Fibroblast of mammary gland (primary cell): Measurements from ENCODE around the gene TPT1.
"Not testable (repeated sequence)": the region's sequence is repeated elsewhere in the genome, so short reads cannot be mapped to it uniquely, and the experiment has no call there.

Experiments
- DNase-seq: peaks from one replicate; pipeline ENCODE4 v3.0.0-alpha.2; 2010; ENCODE audit warnings: low read depth
- H3K4me3 ChIP-seq: 2 replicates; pipeline ENCODE4 v1.5.1; 2011; ENCODE audit warnings: low read depth, mild to moderate bottlenecking, low read length, moderate library complexity; ENCODE audit not compliant: control insufficient read depth
- CTCF ChIP-seq: conservative IDR thresholded peaks from 2 replicates; pipeline ENCODE4 v1.5.1; 2011; ENCODE audit warnings: low read depth, low read length, inconsistent platforms; ENCODE audit not compliant: control insufficient read depth, insufficient read depth

TPT1 gene

GRCh38 chr13:45301263-45301662 lies 39.7 kb downstream of the TPT1 start:
- no peak overlapping the region for H3K4me3 ChIP-seq
- no peak for TF ChIP-seq CTCF
- DNase-seq: no peak

GRCh38 chr13:45300190-45300985 lies 40.6 kb downstream of the TPT1 start:
- no peak for DNase-seq
- no peak overlapping the region for H3K4me3 ChIP-seq
- TF ChIP-seq CTCF: no peak

GRCh38 chr13:45299194-45299593 lies 41.8 kb downstream of the TPT1 start:
- no peak for TF ChIP-seq CTCF
- H3K4me3 ChIP-seq: no peak overlapping the region
- DNase-seq: peak; percentile 69

GRCh38 chr13:45298550-45298949 lies 42.4 kb downstream of the TPT1 start:
- H3K4me3 ChIP-seq, DNase-seq: not testable (repeated sequence)

- no peak for TF ChIP-seq CTCF
- no peak for DNase-seq
- H3K4me3 ChIP-seq: no peak overlapping the region
Observed at GRCh38 chr13:45298206-45298505, 42.8 kb downstream of the TPT1 start.

- TF ChIP-seq CTCF: no peak
- no peak for DNase-seq
- no peak overlapping the region for H3K4me3 ChIP-seq
Observed at GRCh38 chr13:45297456-45298205, 43.4 kb downstream of the TPT1 start.

- H3K4me3 ChIP-seq: no peak overlapping the region
- DNase-seq: no peak
- no peak for TF ChIP-seq CTCF
Observed at GRCh38 chr13:45296259-45296658, 44.7 kb downstream of the TPT1 start.
